NOMO-1 treated with DMSO at 0.1 percent for 48 hours (cell line): ENCODE data around the gene HSPA14.
"Not testable (repeated sequence)": the region's sequence is repeated elsewhere in the genome, so short reads cannot be mapped to it uniquely, and the experiment has no call there.

Experiments used
- DNase-seq: peaks from one replicate; lab custom pipeline; 2025; ENCODE audit not compliant: unreplicated experiment; lab: John Stamatoyannopoulos, UW

HSPA14 gene

GRCh38 chr10:14836208-14836607, 1.9 kb upstream of the HSPA14 start:
- DNase-seq = no peak

GRCh38 chr10:14837003-14837756, 926 bp upstream of the HSPA14 start:
- no peak for DNase-seq

GRCh38 chr10:14838582-14839304, 637 bp downstream of the HSPA14 start:
- DNase-seq = peak; percentile 7

GRCh38 chr10:14839305-14839695, 1.2 kb downstream of the HSPA14 start:
- no peak for DNase-seq

- no peak for DNase-seq
Observed at GRCh38 chr10:14840178-14840577, 2.1 kb downstream of the HSPA14 start.

GRCh38 chr10:14843327-14843988, 5.4 kb downstream of the HSPA14 start:
- DNase-seq = no peak

GRCh38 chr10:14844948-14845347, 6.8 kb downstream of the HSPA14 start:
- no peak for DNase-seq

- no peak for DNase-seq
Observed at GRCh38 chr10:14852236-14852635, 14.1 kb downstream of the HSPA14 start.

GRCh38 chr10:14855453-14855852, 17.3 kb downstream of the HSPA14 start:
- DNase-seq = no peak

GRCh38 chr10:14858338-14858960, 20.3 kb downstream of the HSPA14 start:
- DNase-seq = no peak

- DNase-seq = no peak
Observed at GRCh38 chr10:14859043-14859442, 20.9 kb downstream of the HSPA14 start.

- DNase-seq = peak; percentile 16
Observed at GRCh38 chr10:14859775-14860174, 21.7 kb downstream of the HSPA14 start.

GRCh38 chr10:14860791-14861190, 22.7 kb downstream of the HSPA14 start:
- DNase-seq = no peak

- not testable (repeated sequence) for DNase-seq
Observed at GRCh38 chr10:14864466-14864865, 26.4 kb downstream of the HSPA14 start.

GRCh38 chr10:14864871-14865270, 26.8 kb downstream of the HSPA14 start:
- not testable (repeated sequence) for DNase-seq

- DNase-seq = no peak
Observed at GRCh38 chr10:14873090-14873760, 35.1 kb downstream of the HSPA14 start.

GRCh38 chr10:14875941-14876340, 37.8 kb downstream of the HSPA14 start:
- no peak for DNase-seq

GRCh38 chr10:14876764-14877163, 38.7 kb downstream of the HSPA14 start:
- no peak for DNase-seq

GRCh38 chr10:14878266-14879123, 40.4 kb downstream of the HSPA14 start, which contains the start of gene SUV39H2:
Gene SUV39H2 (plus strand): TSS chr10:14878866. CDS start chr10:14878889, 23 bp downstream.
- DNase-seq = peak; percentile 90
